Measurements from ENCODE around the gene RRP8.

RRP8 gene

GRCh38 chr11:6632116-6633073 lies 29.0 kb upstream of the RRP8 start:
- no peak for DNase-seq (ENCODE audit: low read depth)

DNA sequence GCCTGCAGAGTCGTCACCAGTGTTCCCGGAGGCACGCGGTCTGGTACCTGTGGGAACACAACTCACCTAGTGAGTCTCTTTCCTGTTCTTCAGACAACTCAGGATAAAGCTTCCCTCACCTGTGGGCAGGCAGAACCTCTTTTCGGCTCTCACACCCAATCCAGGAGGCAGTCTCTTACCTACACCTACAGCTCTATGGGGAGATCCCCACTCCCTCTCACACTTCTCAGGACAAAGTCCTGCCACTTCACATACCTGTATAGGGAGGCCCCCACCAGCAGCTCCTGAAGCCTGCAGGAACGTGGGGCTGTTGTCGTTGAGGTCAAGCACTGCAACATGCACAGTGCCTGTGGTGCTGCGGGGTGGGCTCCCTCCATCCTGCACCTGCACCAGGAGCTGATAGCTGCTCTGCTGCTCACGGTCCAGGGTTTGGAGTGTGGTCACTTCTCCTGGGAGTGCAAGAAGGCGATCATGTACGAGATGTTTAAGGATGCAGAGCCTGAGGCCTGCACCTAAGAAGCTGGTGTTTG lies 28.0 kb upstream of the RRP8 start:
- no peak for DNase-seq (ENCODE audit: low read depth)

GRCh38 chr11:6630632-6631291 lies 27.3 kb upstream of the RRP8 start:
- no peak for DNase-seq (ENCODE audit: low read depth)

DNA sequence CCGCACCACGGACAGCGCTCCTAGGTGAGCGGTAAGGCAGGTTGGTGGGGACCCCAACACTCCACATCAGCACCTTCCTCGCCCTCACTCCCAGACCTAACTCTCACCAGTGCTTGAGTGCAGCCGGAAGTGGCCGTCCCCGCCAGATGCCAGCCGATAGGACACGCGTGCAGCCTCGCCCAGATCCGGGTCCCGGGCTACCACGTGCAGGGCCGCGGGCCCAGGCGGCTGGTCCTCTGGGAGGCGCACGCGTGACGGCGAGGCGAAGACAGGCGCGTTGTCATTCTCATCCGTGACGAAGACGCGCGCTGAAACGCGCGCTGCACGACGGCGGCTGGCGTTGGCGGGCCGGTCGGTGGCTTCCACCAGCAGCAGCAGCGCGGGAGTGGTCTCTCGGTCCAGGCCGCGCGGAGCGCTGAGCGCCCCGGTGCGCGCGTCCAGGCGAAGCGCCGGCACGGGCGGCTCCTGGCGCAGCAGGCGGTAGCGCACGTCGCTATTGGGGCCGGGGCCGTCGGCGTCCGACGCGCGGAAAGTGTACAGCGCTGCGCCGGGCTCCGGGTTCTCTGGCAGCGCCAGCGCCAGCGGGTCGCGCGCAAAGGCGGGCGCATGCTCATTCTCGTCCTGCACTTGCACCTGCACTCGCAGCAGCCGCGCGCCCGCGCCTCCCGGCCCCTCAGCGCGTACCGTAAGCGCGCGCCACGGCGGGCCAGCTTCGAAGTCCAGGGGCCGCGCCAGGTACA lies 26.6 kb upstream of the RRP8 start:
- no peak for DNase-seq (ENCODE audit: low read depth)

GRCh38 chr11:6629573-6629891 lies 26.1 kb upstream of the RRP8 start:
- no peak for DNase-seq (ENCODE audit: low read depth)

- DNase-seq (ENCODE audit: low read depth): no peak
These were observed 25.1 kb upstream of the RRP8 start for GRCh38 chr11:6628526-6628925.

DNA sequence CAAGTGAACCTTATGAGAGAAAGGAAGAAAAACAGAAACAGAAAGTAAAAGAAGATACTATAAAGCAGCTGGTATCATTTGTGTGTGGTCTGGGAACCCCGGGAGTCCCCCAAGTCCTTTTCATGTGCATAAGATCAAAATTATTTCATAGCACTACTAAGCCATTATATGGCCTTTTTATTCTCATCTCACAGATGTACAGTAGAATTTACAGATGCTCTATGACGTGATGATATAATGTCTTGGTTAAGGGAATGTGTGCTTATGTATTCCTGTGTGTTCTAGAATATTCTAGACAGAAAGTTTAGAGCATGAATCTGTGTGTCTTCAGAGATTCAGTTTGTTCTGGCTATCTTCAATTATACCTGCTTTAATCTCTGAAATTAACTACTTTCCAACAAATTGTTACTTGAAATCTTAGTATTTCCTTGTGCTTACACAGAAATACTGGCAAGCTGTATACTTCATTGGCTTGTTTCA lies 24.4 kb upstream of the RRP8 start:
- no peak for DNase-seq (ENCODE audit: low read depth)

DNA sequence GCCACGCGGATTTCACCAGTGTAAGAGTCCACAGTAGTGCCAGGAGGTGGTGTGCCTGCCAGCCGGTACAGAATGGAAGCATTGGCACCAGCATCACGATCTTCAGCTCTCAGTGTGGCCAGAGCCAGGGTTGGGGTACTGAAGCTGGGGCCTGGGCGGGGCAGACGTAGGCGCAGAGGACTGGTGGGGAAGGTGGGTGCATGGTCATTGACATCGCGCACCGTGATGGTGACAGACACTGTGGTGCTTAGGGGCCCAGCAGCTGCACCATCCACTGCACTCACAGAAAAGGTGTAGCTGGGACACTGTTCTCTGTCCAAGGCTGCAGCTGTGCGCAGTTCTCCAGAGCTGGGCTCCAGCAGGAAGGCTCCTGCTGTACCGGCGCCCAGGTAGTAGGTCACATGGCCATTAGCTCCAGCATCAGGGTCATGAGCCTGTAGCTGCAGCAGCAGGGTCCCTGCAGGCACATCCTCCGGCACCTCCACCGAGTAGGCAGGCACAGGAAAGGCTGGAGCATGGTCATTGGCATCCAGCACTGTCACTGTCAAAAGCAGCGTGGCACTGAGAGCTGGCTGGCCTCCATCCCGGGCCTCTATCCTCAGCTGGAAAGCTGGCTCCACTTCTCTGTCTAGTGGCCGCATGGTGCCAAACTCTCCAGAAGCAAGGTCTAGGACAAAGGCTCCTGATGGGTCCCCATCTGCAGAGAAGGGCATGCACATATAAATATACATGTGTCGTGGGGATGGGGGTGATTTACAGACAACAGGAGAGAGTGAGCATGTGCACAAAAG lies 23.8 kb upstream of the RRP8 start:
- no peak for DNase-seq (ENCODE audit: low read depth)

GRCh38 chr11:6625832-6626420 lies 22.5 kb upstream of the RRP8 start:
- DNase-seq (ENCODE audit: low read depth): no peak

GRCh38 chr11:6625156-6625831 lies 21.9 kb upstream of the RRP8 start:
- DNase-seq (ENCODE audit: low read depth): no peak

GRCh38 chr11:6623391-6624363 lies 20.3 kb upstream of the RRP8 start:
- DNase-seq (ENCODE audit: low read depth): no peak

DNA sequence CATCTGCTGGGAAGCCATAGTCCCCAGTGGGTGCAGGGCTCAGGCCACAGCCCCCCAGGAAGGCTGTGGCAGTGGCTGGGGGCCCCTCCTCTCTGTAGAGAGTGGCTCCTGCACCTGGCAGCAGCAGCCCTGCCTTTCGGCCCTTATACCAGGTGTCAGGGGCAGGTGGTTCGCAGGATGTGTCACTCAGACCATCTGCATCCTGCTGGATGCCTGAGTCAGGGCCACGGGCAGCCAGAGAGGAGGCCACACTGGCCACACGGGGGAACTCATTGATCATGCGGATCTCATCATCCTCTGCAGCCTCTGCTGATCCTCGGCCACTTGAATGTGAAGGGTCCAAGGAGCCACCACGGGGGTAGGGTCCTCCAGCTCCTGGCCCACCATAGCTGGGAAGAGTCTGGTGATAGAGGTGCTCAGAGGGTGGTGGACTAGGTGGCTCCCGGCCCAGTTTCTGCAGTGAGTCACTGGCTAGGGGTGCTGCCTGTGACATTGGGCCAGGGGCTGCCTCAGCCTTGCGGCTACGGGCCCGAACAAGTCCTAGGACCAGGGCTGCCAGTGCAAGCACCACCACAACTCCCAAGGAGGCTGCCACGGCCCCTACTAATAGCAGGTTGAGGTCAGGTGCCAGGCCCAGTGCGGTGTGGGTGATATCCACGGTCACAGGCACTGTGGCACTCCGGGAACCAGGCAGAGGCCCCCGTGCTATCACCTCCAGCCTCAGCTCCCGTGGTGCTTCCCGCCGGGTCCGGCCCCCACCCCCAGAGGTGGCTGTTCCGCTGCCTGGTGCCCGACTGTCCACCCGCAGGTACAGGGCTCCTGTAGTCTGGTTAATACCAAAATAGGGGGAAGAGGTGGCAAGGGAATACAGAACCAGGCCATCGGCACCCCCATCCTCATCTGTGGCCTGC lies 19.1 kb upstream of the RRP8 start:
- no peak for DNase-seq (ENCODE audit: low read depth)

DNA sequence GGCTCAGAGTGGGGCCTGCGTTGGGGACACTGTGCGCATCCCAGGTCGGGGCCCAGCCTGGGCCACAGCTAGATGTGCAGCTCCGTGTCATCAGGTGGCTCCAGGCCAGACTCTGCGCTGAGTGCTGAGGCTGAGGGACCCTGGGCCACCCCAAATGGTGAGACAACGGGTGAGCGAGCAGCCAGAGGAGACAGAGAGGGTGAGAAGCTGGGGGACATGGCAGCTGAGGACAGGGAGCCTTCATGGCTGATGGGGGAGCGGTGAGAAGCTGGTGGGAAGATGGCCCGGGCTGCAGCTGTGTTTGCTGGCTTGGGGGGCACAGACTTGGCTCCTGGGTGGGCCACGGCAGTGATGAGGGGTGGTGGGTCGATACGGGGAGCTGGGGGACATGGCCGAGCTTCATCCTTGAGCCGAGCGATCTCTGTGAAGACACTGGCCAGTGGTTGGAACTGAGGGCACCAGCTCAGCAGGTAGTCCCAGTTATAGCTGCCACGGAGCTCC lies 18.3 kb upstream of the RRP8 start:
- DNase-seq (ENCODE audit: low read depth): no peak

DNA sequence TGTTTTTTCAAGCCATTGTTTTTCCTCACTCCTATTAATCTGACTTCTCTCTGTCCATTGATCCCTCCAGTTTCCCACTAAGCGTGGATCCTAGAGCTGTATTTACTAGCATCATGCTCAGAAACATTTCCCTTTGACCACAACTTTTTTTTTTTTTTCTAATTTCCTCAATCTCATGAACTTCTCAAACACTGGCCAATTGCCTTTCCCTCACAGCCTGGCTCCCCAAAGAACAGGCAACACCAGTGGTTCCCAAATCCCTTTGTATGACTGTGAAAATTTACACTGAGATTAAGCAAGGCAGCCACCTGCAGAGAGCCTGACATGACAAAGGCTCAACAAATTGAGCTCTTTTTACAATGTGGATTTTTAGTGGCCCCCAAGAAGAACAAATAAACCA lies 17.2 kb upstream of the RRP8 start:
- DNase-seq (ENCODE audit: low read depth): no peak

GRCh38 chr11:6619004-6619745 lies 15.8 kb upstream of the RRP8 start, which contains the start of gene TPP1:
TSS of gene TPP1 (minus strand) at chr11:6619422. CDS start at chr11:6619400, 22 bp downstream.
- peak; percentile 85 for DNase-seq (ENCODE audit: low read depth)

DNA sequence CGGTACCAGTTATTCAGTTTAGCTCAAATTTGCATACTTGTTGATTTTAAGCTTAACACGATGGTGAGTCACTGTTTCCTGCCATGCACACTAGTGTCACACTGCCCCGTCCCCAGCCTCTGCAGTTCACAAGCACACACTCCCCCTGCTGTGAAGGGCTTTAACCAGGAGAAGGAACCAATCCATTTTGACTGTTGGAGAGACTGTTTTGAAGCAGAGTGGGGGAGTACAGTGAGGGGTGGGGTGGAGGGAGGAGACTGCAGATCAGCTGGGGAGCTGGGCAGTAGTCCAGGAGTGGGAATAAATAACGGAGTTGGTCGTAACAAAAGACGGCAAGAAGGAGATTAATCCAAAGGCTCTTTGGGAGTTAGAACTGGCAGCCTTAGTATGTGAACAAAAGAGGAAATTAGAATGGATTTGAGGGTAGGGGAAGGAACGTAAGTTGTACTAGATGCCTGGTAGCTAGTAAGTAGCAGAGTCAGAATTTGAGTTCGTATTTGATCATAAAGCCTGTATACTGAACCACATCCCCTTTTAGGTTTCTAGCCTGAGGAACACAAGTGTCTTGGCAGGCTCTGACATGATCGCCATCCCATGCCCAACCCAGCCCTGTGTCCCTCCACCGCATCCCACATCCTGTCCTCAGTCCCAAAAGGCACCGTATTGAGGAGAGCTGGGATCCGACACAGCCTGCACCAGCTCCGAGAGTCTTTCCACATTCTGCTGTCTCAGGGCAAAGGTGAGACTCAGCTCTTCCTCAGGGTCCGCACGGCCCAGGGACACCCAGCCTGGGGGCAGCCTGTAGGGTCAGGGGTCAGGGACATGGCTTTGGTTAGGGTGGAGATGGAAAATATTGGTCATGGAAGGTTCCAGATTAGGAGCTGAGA lies 14.9 kb upstream of the RRP8 start:
- no peak for DNase-seq (ENCODE audit: low read depth)
